Measurements from ENCODE around the gene DTNBP1.

The DTNBP1 gene

DNA sequence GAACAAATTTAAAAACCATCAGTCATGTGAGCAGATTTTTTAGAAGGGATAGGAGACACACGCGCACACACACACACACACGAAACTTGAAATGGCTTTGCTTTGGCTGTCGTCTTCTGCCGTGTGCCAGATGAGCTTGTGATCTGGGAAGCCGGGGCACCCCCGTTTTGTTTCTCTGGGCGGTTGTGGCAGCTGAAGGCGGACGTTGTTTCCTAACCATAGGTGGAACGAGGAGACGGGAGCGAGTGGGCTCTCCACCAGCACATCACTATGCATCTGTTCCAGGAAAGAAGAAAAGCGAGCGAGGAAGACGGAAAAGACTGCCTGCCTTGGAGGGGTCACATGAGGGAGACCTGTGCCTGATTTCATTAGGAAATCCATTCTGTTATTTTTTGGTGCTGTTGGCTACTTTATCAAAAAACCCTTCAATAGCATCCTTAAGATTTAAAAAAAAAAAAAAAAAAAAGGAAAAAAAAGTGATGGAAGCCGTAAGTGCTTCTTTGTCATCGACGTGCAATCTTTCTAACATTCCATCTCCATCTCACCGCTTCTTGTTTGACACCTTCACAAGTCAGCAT lies 142.1 kb downstream of the DTNBP1 start:
- in situ Hi-C loops (cut with MboI; ENCODE audit: low sequenced_read_pairs): loop anchor here (25.0 kb wide), 1 partner anchor 92 kb away; no protein-coding TSS in a partner anchor

DNA sequence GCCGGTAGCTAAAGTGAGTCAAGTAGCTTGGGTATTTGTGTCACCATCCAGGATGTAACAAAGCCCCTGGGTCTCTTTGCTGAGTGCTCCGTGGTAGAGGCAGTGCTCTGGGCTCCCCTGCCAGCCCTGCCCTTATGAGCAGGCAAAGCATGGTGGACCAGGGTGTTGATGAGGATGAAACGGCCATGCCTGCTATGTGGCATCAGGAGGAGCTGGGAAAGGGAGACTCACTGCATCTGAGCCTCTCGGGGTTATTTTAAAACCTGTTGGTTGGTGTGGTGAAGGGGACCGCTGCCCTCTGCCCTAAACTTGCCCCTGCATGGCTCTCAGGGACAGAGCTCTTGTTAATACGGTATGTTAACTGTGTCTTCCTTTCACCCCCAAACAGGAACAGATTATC lies 143.1 kb downstream of the DTNBP1 start:
- in situ Hi-C loops (cut with MboI; ENCODE audit: low sequenced_read_pairs): loop anchor here (25.0 kb wide), 1 partner anchor 93 kb away; no protein-coding TSS in a partner anchor

DNA sequence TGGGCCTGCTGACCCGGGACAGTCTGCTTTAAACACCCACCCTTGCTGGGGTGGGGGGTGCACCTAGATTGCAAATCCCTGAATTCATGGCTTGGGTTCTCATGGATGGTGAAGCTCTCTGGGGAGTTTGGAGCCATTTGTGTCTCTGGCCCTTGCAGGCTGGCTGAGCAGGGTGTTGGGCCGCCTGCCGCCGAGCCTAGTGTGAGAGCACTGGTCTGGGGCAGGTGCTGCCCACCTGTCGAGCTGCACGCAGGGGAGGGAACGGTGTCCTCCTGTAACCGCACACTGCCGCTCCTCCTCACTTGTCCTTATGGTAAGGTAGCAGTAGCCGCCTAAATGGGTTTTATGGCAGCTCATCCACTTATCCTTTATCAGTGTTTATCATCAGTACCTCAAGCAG lies 143.9 kb downstream of the DTNBP1 start:
- in situ Hi-C loops (cut with MboI; ENCODE audit: low sequenced_read_pairs): loop anchor here (25.0 kb wide), 1 partner anchor 93 kb away; no protein-coding TSS in a partner anchor

- in situ Hi-C loops (cut with MboI; ENCODE audit: low sequenced_read_pairs): loop anchor here (25.0 kb wide), 1 partner anchor 94 kb away; no protein-coding TSS in a partner anchor
These were observed 144.8 kb downstream of the DTNBP1 start for GRCh38 chr6:15518057-15518456.

GRCh38 chr6:15517600-15517999 lies 145.2 kb downstream of the DTNBP1 start:
- in situ Hi-C loops (cut with MboI; ENCODE audit: low sequenced_read_pairs): loop anchor here (25.0 kb wide), 1 partner anchor 95 kb away; no protein-coding TSS in a partner anchor

- in situ Hi-C loops (cut with MboI; ENCODE audit: low sequenced_read_pairs): loop anchor here (25.0 kb wide), 1 partner anchor 95 kb away; no protein-coding TSS in a partner anchor
These were observed 145.8 kb downstream of the DTNBP1 start for GRCh38 chr6:15516923-15517560.

DNA sequence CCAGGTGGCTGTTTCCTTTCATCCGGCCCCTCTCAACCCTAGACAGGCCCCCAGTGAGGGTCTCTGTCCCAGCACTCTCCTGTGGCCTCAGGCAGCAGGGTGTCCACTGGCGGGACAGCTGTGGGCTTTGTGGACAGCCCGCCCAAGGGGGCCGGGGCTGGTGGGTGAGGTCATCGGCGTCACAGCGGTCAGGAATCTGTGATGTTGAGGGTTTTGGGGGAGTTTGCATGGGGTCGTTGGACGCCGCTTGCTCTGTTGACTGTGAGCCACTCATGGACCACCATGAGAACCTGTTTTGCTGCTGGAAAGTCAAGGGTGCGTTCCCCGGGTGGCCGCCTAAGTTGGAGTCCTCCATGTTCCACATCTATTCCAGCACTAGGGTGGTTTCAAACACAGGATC lies 146.4 kb downstream of the DTNBP1 start:
- in situ Hi-C loops (cut with MboI; ENCODE audit: low sequenced_read_pairs): loop anchor here (25.0 kb wide), 1 partner anchor 96 kb away; no protein-coding TSS in a partner anchor

DNA sequence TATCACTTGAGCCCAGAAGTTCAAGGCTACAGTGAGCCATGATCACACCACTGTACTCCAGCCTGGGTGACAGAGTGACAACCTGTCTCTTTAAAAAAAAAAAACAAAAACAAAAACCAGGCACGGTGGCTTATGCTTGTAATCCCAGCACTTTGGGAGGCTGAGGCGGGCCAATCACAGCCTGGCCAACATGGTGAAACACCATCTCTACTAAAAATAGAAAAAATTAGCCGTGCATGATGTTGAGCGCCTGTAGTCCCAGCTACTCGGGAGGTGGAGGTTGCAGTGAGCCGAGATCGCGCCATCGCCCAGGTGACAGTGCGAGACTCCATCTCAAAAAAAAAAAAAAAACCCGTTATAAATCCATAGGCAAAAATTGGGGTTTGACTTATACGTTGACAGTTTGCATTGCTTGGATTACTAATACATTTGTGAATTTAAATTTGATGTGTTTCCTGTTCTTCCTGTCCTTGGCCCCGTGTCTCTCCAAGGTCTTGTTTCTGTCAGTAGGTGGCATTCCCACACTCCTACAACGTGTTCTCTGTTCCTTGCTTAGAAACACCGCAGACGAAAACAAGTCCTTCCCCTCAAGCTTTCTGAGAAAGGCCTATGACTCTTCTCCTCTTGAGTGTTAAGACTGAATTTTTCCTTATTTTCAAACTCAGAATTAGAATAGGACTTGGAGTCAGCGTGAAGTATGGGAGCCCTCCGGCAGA lies 147.0 kb downstream of the DTNBP1 start:
- in situ Hi-C loops (cut with MboI; ENCODE audit: low sequenced_read_pairs): loop anchor here (25.0 kb wide), 1 partner anchor 96 kb away; no protein-coding TSS in a partner anchor

DNA sequence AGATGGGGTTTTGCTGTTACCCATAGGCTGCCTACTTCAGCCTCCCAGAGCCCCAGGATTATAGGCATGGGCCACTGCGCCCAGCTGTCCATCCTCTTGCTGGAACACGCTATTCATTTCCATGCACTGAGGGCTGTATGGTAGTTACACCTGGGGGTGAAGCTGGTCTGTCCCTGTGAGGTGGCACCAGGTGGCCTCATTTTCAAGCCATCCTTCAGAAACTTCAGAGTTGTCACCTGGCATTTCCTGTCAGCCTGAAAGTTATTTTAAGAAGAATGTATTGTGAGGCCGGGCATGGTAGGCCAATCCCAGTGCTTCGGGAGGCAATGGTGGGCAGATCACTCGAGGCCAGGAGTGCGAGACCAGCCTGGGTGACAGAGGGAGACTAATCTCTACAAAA lies 147.6 kb downstream of the DTNBP1 start:
- in situ Hi-C loops (cut with MboI; ENCODE audit: low sequenced_read_pairs): loop anchor here (25.0 kb wide), 1 partner anchor 97 kb away; no protein-coding TSS in a partner anchor

GRCh38 chr6:15513801-15514711 lies 148.8 kb downstream of the DTNBP1 start:
- in situ Hi-C loops (cut with MboI; ENCODE audit: low sequenced_read_pairs): loop anchor here (25.0 kb wide), 1 partner anchor 98 kb away; no protein-coding TSS in a partner anchor

DNA sequence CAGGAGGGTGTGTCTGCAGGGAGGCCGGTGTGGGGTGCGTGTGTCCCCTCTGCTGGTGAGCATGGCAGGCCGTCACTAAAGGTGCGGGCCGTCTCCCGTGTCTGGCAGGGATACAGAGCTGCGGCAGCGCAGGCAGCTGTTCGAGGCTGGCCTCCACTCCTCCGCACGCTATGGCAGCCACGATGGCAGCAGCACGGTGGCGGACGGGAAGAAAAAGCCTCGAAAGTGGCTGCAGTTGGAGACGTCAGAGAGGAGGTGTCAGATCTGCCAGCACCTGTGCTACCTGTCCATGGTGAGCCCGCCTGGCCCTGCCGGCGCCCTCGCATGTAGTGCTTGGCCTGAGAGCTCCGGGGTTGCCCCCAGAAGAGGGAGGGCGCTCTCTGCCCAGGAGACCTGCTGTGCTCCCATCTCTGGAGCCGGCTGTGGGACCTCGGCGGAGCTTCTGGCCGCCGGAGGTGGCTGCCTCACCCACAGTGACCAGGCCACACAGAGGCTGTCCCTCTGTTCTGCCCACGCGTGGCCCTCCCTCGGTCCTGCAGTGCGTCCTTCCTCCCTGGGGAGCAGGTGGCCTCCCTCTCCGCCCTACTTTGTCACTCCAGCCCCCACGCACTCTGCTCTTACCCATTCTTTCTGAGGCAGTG lies 149.6 kb downstream of the DTNBP1 start:
- in situ Hi-C loops (cut with MboI; ENCODE audit: low sequenced_read_pairs): loop anchor here (25.0 kb wide), 1 partner anchor 99 kb away; no protein-coding TSS in a partner anchor

- in situ Hi-C loops (cut with MboI; ENCODE audit: low sequenced_read_pairs): loop anchor here (25.0 kb wide), 1 partner anchor 100 kb away; no protein-coding TSS in a partner anchor
These were observed 150.1 kb downstream of the DTNBP1 start for GRCh38 chr6:15512721-15513120.

GRCh38 chr6:15512126-15512525 lies 150.7 kb downstream of the DTNBP1 start:
- in situ Hi-C loops (cut with MboI; ENCODE audit: low sequenced_read_pairs): loop anchor here (25.0 kb wide), 1 partner anchor 100 kb away; no protein-coding TSS in a partner anchor

DNA sequence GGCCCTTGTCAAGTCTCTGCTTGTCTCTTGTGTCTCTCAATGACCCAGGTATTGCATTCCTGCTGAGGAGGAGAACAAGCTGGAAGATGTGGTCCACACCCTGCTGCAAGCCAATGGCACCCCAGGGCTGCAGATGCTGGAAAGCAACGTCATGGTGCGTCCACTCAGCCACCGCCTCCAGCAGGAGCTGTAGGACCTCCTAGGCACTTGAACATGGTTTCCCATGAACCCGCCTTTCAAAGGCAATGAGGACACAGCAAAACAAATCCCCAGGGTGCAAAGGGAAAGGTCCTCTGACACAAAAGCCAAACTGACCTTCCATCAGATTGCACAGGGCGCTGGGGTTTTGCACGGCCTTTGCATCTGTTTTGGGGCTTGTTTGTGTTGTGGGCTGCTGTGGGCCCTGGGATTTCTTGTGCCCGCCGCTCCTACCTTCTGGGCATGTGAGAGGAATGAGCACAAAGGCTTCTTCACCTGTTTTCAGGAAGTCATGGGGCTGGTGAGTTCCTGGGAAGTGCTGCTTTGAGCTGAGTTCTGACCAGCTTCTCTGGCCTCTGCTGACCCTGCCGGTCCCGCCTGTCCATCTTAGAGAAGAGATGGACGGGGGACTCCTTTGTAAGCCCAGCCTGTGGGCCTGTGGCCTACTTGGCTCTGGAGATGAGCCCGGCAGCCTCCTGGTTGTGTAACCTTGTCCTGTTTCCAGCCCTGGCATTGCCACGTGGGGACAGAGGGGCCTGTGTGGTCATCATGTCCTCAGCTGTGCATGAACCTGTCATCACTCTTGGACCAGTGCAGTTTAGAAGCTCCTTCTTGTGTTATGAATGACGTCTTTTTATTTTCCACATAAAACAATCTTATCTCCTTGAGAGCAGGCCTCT lies 151.3 kb downstream of the DTNBP1 start:
- in situ Hi-C loops (cut with MboI; ENCODE audit: low sequenced_read_pairs): loop anchor here (25.0 kb wide), 1 partner anchor 101 kb away; no protein-coding TSS in a partner anchor

DNA sequence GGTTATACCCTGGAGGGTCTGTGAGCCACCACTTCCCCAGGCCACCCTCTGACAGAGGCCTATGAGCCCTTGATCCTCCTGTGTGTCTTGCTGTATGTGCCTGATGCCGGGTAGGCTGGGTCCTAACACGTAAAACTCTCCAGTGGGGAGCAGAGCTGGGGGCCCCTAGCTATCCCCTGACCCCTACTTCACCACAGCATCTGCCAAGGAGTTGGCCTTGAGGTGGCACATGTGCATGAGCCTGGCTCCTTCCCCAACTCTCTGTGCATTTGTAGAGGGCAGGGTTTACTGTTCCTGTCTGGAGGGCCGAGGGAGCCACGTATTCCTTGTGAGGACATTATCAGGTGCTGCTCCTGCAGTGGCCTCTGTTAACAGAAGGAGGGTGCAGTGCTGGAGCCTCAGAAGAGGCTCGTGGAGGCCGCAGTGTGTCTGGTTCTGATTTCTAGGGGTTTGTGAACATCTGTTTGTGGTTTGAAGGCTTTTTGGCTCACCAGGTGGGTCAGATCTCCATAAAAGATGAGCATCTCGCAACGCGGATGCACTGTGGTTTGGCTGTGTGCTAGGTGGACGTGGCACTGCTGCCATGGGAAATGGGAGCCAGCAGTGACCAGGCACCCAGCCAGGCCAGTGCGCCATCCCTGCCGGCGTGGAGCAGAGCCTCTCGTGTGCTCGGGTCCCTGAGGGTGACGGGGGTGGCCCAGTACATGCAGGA lies 152.1 kb downstream of the DTNBP1 start:
- in situ Hi-C loops (cut with MboI; ENCODE audit: low sequenced_read_pairs): loop anchor here (25.0 kb wide), 1 partner anchor 102 kb away; no protein-coding TSS in a partner anchor

GRCh38 chr6:15510121-15510520 lies 152.7 kb downstream of the DTNBP1 start:
- in situ Hi-C loops (cut with MboI; ENCODE audit: low sequenced_read_pairs): loop anchor here (25.0 kb wide), 1 partner anchor 102 kb away; no protein-coding TSS in a partner anchor

- in situ Hi-C loops (cut with MboI; ENCODE audit: low sequenced_read_pairs): loop anchor here (25.0 kb wide), 1 partner anchor 103 kb away; no protein-coding TSS in a partner anchor
These were observed 153.4 kb downstream of the DTNBP1 start for GRCh38 chr6:15509335-15509933.

Measured in HL-60/S4 treated with phorbol 12-myristate 13-acetate at 8.2 ng/mL for 4 days and 3 days (cell line).